NCI-H2196 (cell line): ENCODE data around the gene TCEAL1.
A peak's percentile ranks its signal among the peaks of the same experiment; 100 is the strongest.
"Not testable (repeated sequence)": the region's sequence is repeated elsewhere in the genome, so short reads cannot be mapped to it uniquely, and the experiment has no call there.

ENCODE experiments used
- DNase-seq: peaks from one replicate; lab custom pipeline; 2025; ENCODE audit not compliant: unreplicated experiment; lab: John Stamatoyannopoulos, UW

Gene TCEAL1

GRCh38 chrX:103631145-103631544, 2.4 kb downstream of the TCEAL1 start:
- DNase-seq, result no peak

- DNase-seq, result no peak
Observed at GRCh38 chrX:103635436-103635835, 6.7 kb downstream of the TCEAL1 start.

- no peak for DNase-seq
Observed at GRCh38 chrX:103637604-103638338, 9.0 kb downstream of the TCEAL1 start.

GRCh38 chrX:103638479-103639346, 9.9 kb downstream of the TCEAL1 start:
- DNase-seq, result peak; percentile 7

- DNase-seq, result no peak
Observed at GRCh38 chrX:103640401-103641155, 11.8 kb downstream of the TCEAL1 start.

- no peak for DNase-seq
Observed at GRCh38 chrX:103644125-103644524, 15.3 kb downstream of the TCEAL1 start.

GRCh38 chrX:103647630-103648029, 18.9 kb downstream of the TCEAL1 start:
- no peak for DNase-seq

- no peak for DNase-seq
Observed at GRCh38 chrX:103651151-103651773, 22.5 kb downstream of the TCEAL1 start.

- not testable (repeated sequence) for DNase-seq
Observed at GRCh38 chrX:103655230-103656000, 26.6 kb downstream of the TCEAL1 start.

- no peak for DNase-seq
Observed at GRCh38 chrX:103656617-103657016, 27.8 kb downstream of the TCEAL1 start.

- DNase-seq, result not testable (repeated sequence)
Observed at GRCh38 chrX:103657066-103657465, 28.3 kb downstream of the TCEAL1 start.

- DNase-seq, result no peak
Observed at GRCh38 chrX:103658681-103659433, 30.1 kb downstream of the TCEAL1 start.

- not testable (repeated sequence) for DNase-seq
Observed at GRCh38 chrX:103659460-103659859, 30.7 kb downstream of the TCEAL1 start.

GRCh38 chrX:103663981-103664762, 35.4 kb downstream of the TCEAL1 start:
- no peak for DNase-seq

GRCh38 chrX:103666202-103667107, 37.7 kb downstream of the TCEAL1 start:
- no peak for DNase-seq

- DNase-seq, result no peak
Observed at GRCh38 chrX:103669745-103670144, 41.0 kb downstream of the TCEAL1 start.

GRCh38 chrX:103674531-103675454, 46.0 kb downstream of the TCEAL1 start:
- DNase-seq, result no peak
